Brain microvascular endothelial cell (primary cell): Measurements from ENCODE around the gene GLYR1.

Experiments
- DNase-seq: peaks from one replicate; pipeline ENCODE4 v3.0.0-alpha.2; 2020
- H3K27ac ChIP-seq: fragments of 250-450 bp; sonication (Bioruptor Pico); 2 replicates; pipeline ENCODE4 v1.5.1; 2020; ENCODE audit warnings: mild to moderate bottlenecking, moderate library complexity
- H3K27me3 ChIP-seq: fragments of 250-450 bp; sonication (Bioruptor Pico); replicated peaks from 2 replicates; pipeline ENCODE4 v1.5.1; 2020; ENCODE audit warnings: mild to moderate bottlenecking
- H3K36me3 ChIP-seq: fragments of 250-450 bp; sonication (Bioruptor Pico); replicated peaks from 2 replicates; pipeline ENCODE4 v1.5.1; 2020; ENCODE audit warnings: mild to moderate bottlenecking
- H3K4me3 ChIP-seq: 2 replicates; pipeline ENCODE4 v1.5.1; 2011; ENCODE audit warnings: low read depth, mild to moderate bottlenecking, control low read depth, low read length, moderate library complexity
- in situ Hi-C: cut with HindIII; loops from 2 replicates; pipeline ENCODE4 v1.10.0; 2017; ENCODE audit warnings: low sequenced_read_pairs, low pct_ligation_motif_present
- TF ChIP-seq, protein P1 (sequence below): IDR thresholded peaks from 2 replicates; pipeline ENCODE4 v1.5.1; 2011; ENCODE audit warnings: low read depth, mild to moderate bottlenecking, moderate library complexity, low read length, control low read depth, inconsistent platforms; ENCODE audit errors: missing control alignments

GLYR1 gene

GRCh38 chr16:4839942-4840341, 7.1 kb downstream of the GLYR1 start:
- no peak for DNase-seq
- Histone ChIP-seq H3K4me3 (no peak overlapping the region), H3K36me3 (peaks cover 71% of the 10 kb centered on the region), H3K27ac (no peak overlapping the region), H3K27me3 (no peaks in the 10 kb centered on the region)
- TF ChIP-seq, protein P1, sequence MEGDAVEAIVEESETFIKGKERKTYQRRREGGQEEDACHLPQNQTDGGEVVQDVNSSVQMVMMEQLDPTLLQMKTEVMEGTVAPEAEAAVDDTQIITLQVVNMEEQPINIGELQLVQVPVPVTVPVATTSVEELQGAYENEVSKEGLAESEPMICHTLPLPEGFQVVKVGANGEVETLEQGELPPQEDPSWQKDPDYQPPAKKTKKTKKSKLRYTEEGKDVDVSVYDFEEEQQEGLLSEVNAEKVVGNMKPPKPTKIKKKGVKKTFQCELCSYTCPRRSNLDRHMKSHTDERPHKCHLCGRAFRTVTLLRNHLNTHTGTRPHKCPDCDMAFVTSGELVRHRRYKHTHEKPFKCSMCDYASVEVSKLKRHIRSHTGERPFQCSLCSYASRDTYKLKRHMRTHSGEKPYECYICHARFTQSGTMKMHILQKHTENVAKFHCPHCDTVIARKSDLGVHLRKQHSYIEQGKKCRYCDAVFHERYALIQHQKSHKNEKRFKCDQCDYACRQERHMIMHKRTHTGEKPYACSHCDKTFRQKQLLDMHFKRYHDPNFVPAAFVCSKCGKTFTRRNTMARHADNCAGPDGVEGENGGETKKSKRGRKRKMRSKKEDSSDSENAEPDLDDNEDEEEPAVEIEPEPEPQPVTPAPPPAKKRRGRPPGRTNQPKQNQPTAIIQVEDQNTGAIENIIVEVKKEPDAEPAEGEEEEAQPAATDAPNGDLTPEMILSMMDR: no peak
- in situ Hi-C loops: no loop called here

GRCh38 chr16:4837733-4838501, 9.2 kb downstream of the GLYR1 start:
- Histone ChIP-seq H3K27me3 (no peaks in the 10 kb centered on the region), H3K36me3 (peaks cover 66% of the 10 kb centered on the region), H3K27ac (no peak overlapping the region), H3K4me3 (no peak overlapping the region)
- DNase-seq: no peak
- TF ChIP-seq, protein P1: no peak
- in situ Hi-C loops: no loop called here

- no peak for DNase-seq
- Histone ChIP-seq H3K4me3 (no peak overlapping the region), H3K36me3 (peaks cover 68% of the 10 kb centered on the region), H3K27me3 (no peaks in the 10 kb centered on the region), H3K27ac (no peak overlapping the region)
- TF ChIP-seq, protein P1: no peak
- in situ Hi-C loops: no loop called here
Measured at GRCh38 chr16:4836727-4837126, 10.4 kb downstream of the GLYR1 start.

- DNase-seq: no peak
- Histone ChIP-seq H3K36me3 (peaks cover 68% of the 10 kb centered on the region), H3K27ac (no peak overlapping the region), H3K4me3 (no peak overlapping the region), H3K27me3 (no peaks in the 10 kb centered on the region)
- in situ Hi-C loops: no loop called here
- TF ChIP-seq, protein P1: no peak
Measured at GRCh38 chr16:4833584-4833983, 13.5 kb downstream of the GLYR1 start.

DNA sequence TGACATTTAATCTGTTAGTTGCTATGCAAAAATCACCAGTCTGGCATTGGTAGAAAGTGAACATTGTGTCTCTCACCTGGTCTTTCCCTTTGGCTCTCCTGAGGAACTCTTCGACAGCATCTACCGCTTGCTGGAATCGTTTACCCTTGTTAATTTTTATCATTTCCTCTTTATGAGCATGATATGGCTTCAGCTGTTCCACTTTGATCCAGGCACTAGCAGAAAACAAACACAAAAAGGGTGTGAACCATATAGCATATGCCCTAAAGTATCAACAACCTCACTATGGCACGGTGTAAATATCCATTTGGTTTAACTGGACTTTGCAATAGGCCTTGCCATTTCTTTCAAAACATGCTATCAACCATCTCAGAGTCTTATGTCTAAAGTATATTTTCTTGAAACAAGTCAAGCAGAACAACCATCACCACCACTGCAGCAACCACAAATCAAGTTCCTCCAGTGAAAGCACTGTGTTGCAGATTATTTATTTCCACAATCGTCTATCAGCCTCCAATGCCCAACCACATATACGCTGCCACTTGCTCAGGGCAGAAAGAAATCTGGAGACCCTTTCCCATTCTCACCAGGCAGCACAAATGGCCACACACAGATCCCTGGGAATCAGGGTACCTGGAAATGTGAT, 14.3 kb downstream of the GLYR1 start:
- TF ChIP-seq, protein P1: no peak

More for the DNA sequence above, 14.3 kb downstream of the GLYR1 start:
- no peaks in the 10 kb centered on the region for H3K27me3 ChIP-seq
- DNase-seq: no peak
- H3K36me3 ChIP-seq: peaks cover 72% of the 10 kb centered on the region
- in situ Hi-C loops: no loop called here
- no peak overlapping the region for H3K27ac ChIP-seq
- H3K4me3 ChIP-seq: no peak overlapping the region
